HepG2 (cell line): Measurements from ENCODE around the gene ADPRS. TPM values are rescaled to one million over a fixed set of nuclear protein-coding genes. Genes with fewer than 3 reads are reported as not detected.
A peak's percentile ranks its signal among the peaks of the same experiment; 100 is the strongest.

ENCODE experiments used
- ARNT2 ChIP-seq: sonication (generic); formaldehyde crosslinking; IDR thresholded peaks from 2 replicates; pipeline ENCODE4 v1.8.0; 2022; ENCODE audit warnings: mild to moderate bottlenecking, low read depth, missing genetic modification reagents, moderate library complexity
- EHMT2 ChIP-seq: fragments of 200-600 bp; sonication (generic); IDR thresholded peaks from 2 replicates; pipeline ENCODE4 v1.7.0; 2017; ENCODE audit warnings: antibody characterized with exemption, low read depth, low read length, borderline replicate concordance
- GFI1 ChIP-seq: sonication (generic); formaldehyde crosslinking; IDR thresholded peaks from 2 replicates; pipeline ENCODE4 v1.5.0; 2020; ENCODE audit warnings: missing genetic modification reagents, mild to moderate bottlenecking, borderline replicate concordance
- ISL2 ChIP-seq: sonication (generic); formaldehyde crosslinking; IDR thresholded peaks from 2 replicates; pipeline ENCODE4 v1.5.0; 2020; ENCODE audit warnings: missing genetic modification reagents
- NCOA5 ChIP-seq: sonication (generic); formaldehyde crosslinking; IDR thresholded peaks from 2 replicates; pipeline ENCODE4 v1.4.0; 2020; ENCODE audit warnings: missing genetic modification reagents
- NR2F6 ChIP-seq, 2 experiments: IDR thresholded peaks; 2 replicates each; pipeline ENCODE4 v1.6.1; 2016; ENCODE audit warnings: antibody characterized with exemption in 1 of 2, mild to moderate bottlenecking in 1 of 2
- ONECUT2 ChIP-seq: sonication (generic); formaldehyde crosslinking; IDR thresholded peaks from 2 replicates; pipeline ENCODE4 v1.4.0; 2020; ENCODE audit warnings: missing genetic modification reagents
- RFX1 ChIP-seq: fragments of 450-650 bp; IDR thresholded peaks from 2 replicates; pipeline ENCODE4 v1.6.1; 2017
- RFXAP ChIP-seq: sonication (generic); formaldehyde crosslinking; IDR thresholded peaks from 2 replicates; pipeline ENCODE4 v1.4.0; 2020; ENCODE audit warnings: missing genetic modification reagents, borderline replicate concordance
- SNAPC4 ChIP-seq: sonication (generic); formaldehyde crosslinking; IDR thresholded peaks from 2 replicates; pipeline ENCODE4 v1.4.0; 2020; ENCODE audit warnings: mild to moderate bottlenecking, missing genetic modification reagents
- SRSF9 ChIP-seq: fragments of 200-400 bp; formaldehyde crosslinking; IDR thresholded peaks from 2 replicates; pipeline ENCODE4 v1.6.1; 2018; ENCODE audit warnings: borderline replicate concordance, mild to moderate bottlenecking, low read depth, low read length; ENCODE audit not compliant: insufficient read depth, poor library complexity, severe bottlenecking
- TEAD2 ChIP-seq: sonication (generic); formaldehyde crosslinking; IDR thresholded peaks from 2 replicates; pipeline ENCODE4 v1.9.0; 2021; ENCODE audit warnings: missing genetic modification reagents
- TMF1 ChIP-seq: sonication (generic); formaldehyde crosslinking; IDR thresholded peaks from 2 replicates; pipeline ENCODE4 v1.8.1; 2022; ENCODE audit warnings: low read depth, missing genetic modification reagents
- ZBTB1 ChIP-seq: sonication (generic); formaldehyde crosslinking; IDR thresholded peaks from 2 replicates; pipeline ENCODE4 v1.4.0; 2020; ENCODE audit warnings: missing genetic modification reagents, borderline replicate concordance
- ZNF253 ChIP-seq: sonication (generic); formaldehyde crosslinking; IDR thresholded peaks from 2 replicates; pipeline ENCODE4 v1.8.0; 2022; ENCODE audit warnings: mild to moderate bottlenecking, missing genetic modification reagents, borderline replicate concordance
- ZNF496 ChIP-seq: sonication (generic); formaldehyde crosslinking; IDR thresholded peaks from 2 replicates; pipeline ENCODE4 v1.8.1; 2023; ENCODE audit warnings: mild to moderate bottlenecking, moderate library complexity, missing genetic modification reagents; ENCODE audit not compliant: insufficient replicate concordance
- ZNF619 ChIP-seq: sonication (generic); formaldehyde crosslinking; IDR thresholded peaks from 2 replicates; pipeline ENCODE4 v1.4.0; 2020; ENCODE audit warnings: mild to moderate bottlenecking, missing genetic modification reagents
- ZNF737 ChIP-seq: sonication (generic); formaldehyde crosslinking; IDR thresholded peaks from 2 replicates; pipeline ENCODE4 v1.5.0; 2020; ENCODE audit warnings: missing genetic modification reagents, mild to moderate bottlenecking, borderline replicate concordance
- ZSCAN20 ChIP-seq: sonication (generic); formaldehyde crosslinking; IDR thresholded peaks from 2 replicates; pipeline ENCODE4 v1.4.0; 2020; ENCODE audit warnings: missing genetic modification reagents, mild to moderate bottlenecking, borderline replicate concordance
- polyA plus RNA-seq, 8 experiments: library from polyadenylated mRNA; depleted of rRNA in 3 of 8; stranded (reverse) in 7 of 8; unstranded in 1 of 8; fragments of >200 nt; fragmentation: Illumina TruSeq in 4 of 8; extraction: Trizol in 4 of 8; gene quantifications; 2 replicates each; pipeline versions ENCODE4 v1.2.1 to v1.2.3, GENCODE V29; 2011 to 2016; ENCODE audit warnings: low read depth in 4 of 8, missing spikeins in 1 of 8, mixed read lengths in 1 of 8; ENCODE audit not compliant: insufficient read depth in 1 of 8
- total RNA-seq, 5 experiments: library from RNA; depleted of rRNA; stranded (reverse); fragments of >200 nt; fragmentation: Illumina TruSeq; extraction: Trizol; gene quantifications; 2 replicates each; pipeline ENCODE4 v1.2.3, GENCODE V29; 2016; ENCODE audit warnings: low read depth in 1 of 5
- TF ChIP-seq, protein P1 (sequence below): sonication (generic); formaldehyde crosslinking; IDR thresholded peaks from 2 replicates; pipeline ENCODE4 v1.5.1; 2020; ENCODE audit warnings: missing genetic modification reagents, mild to moderate bottlenecking, borderline replicate concordance
- TF ChIP-seq, protein P2 (sequence below): sonication (generic); formaldehyde crosslinking; IDR thresholded peaks from 2 replicates; pipeline ENCODE4 v1.4.0; 2020; ENCODE audit warnings: missing genetic modification reagents

ADPRS gene
- total and polyA plus RNA-seq, 2 of the 13 experiments (the other 11 are each of a cell fraction or from before 2014, with no cell fraction given): 30.6 to 36.4 TPM

DNA sequence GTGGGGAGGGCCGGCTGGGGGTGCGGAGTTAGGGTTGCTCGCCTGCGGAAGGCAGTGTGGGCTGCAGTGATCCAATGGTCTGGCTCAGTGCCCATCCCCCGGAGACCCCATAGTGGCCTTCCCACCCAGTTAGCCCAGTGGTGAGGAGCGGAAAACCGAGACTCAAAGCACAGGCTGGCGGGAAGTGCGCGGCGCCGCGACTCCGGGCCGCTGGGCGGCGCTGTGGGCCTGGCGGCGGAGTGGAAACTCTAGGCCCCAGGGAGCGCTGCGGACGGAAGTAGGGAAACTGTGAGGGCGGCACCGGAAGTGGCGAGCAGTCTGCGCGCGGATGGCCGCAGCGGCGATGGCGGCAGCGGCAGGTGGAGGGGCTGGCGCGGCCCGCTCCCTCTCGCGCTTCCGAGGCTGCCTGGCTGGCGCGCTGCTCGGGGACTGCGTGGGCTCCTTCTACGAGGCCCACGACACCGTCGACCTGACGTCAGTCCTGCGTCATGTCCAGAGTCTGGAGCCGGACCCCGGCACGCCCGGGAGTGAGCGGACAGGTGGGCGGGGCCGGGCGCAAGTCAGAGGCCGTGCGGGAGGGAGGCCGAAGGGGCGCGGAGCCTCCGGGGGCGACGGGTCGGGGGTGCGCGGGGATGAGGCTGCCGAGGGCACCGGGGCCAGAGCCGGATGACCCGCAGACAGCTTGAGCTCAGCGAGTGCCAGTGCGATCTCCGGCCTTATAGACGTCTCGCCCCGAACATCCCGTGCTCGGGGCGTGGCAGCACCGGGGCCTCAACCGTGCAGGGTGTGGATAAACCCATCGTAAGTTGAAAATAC, at the start of gene ADPRS (continued):
- TF ChIP-seq SNAPC4 (CRISPR knock-in tag) (no peak), ARNT2 (CRISPR knock-in tag) (peak; percentile 71), NCOA5 (CRISPR knock-in tag) (no peak), ZSCAN20 (CRISPR knock-in tag) (no peak), ZNF619 (CRISPR knock-in tag) (peak; percentile 91), ONECUT2 (no peak), ZNF496 (no peak), ZNF737 (CRISPR knock-in tag) (no peak), ZBTB1 (CRISPR knock-in tag) (0 out of 2 replicates have a peak, but pooled peaks have one; percentile 45), ISL2 (CRISPR knock-in tag) (peak; percentile 74; the same call in 1 of the 2 replicates), TEAD2 (CRISPR knock-in tag) (no peak), RFXAP (peak; percentile 76; the same call in 1 of the 2 replicates), ZNF253 (CRISPR knock-in tag) (no peak), GFI1 (CRISPR knock-in tag) (0 out of 2 replicates have a peak, but pooled peaks have one; percentile 71), RFX1 (no peak), EHMT2 (no peak), TMF1 (CRISPR knock-in tag) (peak; percentile 87; the same call in 1 of the 2 replicates), SRSF9 (no peak), NR2F6 (IDR thresholded peaks at IDR 0.05) (no peak), NR2F6 (CRISPR knock-in tag; IDR thresholded peaks at IDR 0.05) (peak; percentile 43; the same call in 1 of the 2 replicates)
- TF ChIP-seq, protein P1, sequence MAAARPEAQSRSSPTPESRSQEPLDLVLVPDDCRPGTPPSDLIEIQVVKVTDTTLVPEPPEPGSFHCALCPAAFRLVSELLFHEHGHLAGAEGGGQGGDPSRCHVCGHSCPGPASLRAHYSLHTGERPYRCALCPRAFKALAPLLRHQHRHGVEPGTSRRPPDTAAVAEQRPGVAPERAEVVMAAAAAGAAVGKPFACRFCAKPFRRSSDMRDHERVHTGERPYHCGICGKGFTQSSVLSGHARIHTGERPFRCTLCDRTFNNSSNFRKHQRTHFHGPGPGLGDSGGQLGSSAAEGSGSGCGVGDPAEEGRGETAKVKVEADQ (CRISPR knock-in tag): peak; percentile 92; the same call in 1 of the 2 replicates
- TF ChIP-seq, protein P2, sequence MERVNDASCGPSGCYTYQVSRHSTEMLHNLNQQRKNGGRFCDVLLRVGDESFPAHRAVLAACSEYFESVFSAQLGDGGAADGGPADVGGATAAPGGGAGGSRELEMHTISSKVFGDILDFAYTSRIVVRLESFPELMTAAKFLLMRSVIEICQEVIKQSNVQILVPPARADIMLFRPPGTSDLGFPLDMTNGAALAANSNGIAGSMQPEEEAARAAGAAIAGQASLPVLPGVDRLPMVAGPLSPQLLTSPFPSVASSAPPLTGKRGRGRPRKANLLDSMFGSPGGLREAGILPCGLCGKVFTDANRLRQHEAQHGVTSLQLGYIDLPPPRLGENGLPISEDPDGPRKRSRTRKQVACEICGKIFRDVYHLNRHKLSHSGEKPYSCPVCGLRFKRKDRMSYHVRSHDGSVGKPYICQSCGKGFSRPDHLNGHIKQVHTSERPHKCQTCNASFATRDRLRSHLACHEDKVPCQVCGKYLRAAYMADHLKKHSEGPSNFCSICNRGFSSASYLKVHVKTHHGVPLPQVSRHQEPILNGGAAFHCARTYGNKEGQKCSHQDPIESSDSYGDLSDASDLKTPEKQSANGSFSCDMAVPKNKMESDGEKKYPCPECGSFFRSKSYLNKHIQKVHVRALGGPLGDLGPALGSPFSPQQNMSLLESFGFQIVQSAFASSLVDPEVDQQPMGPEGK (CRISPR knock-in tag): peak; percentile 68; the same call in 1 of the 2 replicates
